Fibroblast of lung (primary cell): ENCODE measurements around the gene SLC6A8. TPM values are rescaled to one million over a fixed set of nuclear protein-coding genes. Genes with fewer than 3 reads are reported as not detected.

Experiments
- DNase-seq, 2 donors: peaks; one replicate each; pipeline versions ENCODE4 v3.0.0 to v3.0.0-alpha.2; 2010; ENCODE audit warnings: low read depth in 2 of 2
- H2AFZ ChIP-seq: 2 replicates; pipeline ENCODE4 v1.5.1; 2012; ENCODE audit warnings: low read length, control low read depth, inconsistent platforms
- H3K27ac ChIP-seq: 2 replicates; pipeline ENCODE4 v1.5.1; 2011; ENCODE audit warnings: low read length, control low read depth; ENCODE audit not compliant: insufficient read depth
- H3K27me3 ChIP-seq: 2 replicates; pipeline ENCODE4 v1.5.1; 2011; ENCODE audit warnings: mild to moderate bottlenecking, low read length; ENCODE audit not compliant: control insufficient read depth, insufficient read depth
- H3K36me3 ChIP-seq: 2 replicates; pipeline ENCODE4 v1.5.1; 2011; ENCODE audit warnings: low read length; ENCODE audit not compliant: control insufficient read depth, insufficient read depth
- H3K4me1 ChIP-seq: 2 replicates; pipeline ENCODE4 v1.5.1; 2011; ENCODE audit warnings: low read length; ENCODE audit not compliant: control insufficient read depth, insufficient read depth; ENCODE audit errors: extremely low read depth
- H3K4me2 ChIP-seq: 2 replicates; pipeline ENCODE4 v1.5.1; 2011; ENCODE audit warnings: low read length, control low read depth; ENCODE audit not compliant: insufficient read depth; ENCODE audit errors: extremely low read depth
- H3K4me3 ChIP-seq, 4 experiments: fragments of 200-600 bp in 1 of 4; sonication (generic) in 1 of 4; replicated peaks in 1 of 4; 2 replicates each; pipeline ENCODE4 v1.5.1; 2011 to 2016; ENCODE audit warnings: low read length in 4 of 4, low read depth in 3 of 4, mild to moderate bottlenecking in 3 of 4, control low read depth in 2 of 4, inconsistent platforms in 1 of 4, mixed read lengths in 1 of 4; ENCODE audit not compliant: insufficient read depth in 1 of 4; ENCODE audit errors: control extremely low read depth in 1 of 4
- H3K79me2 ChIP-seq: 2 replicates; pipeline ENCODE4 v1.5.1; 2012; ENCODE audit warnings: mild to moderate bottlenecking, low read length, inconsistent platforms; ENCODE audit not compliant: control insufficient read depth, insufficient read depth
- H3K9ac ChIP-seq: 2 replicates; pipeline ENCODE4 v1.5.1; 2011; ENCODE audit warnings: mild to moderate bottlenecking, low read length, control low read depth; ENCODE audit not compliant: insufficient read depth
- H3K9me3 ChIP-seq: 2 replicates; pipeline ENCODE4 v1.5.1; 2012; ENCODE audit warnings: low read depth, low read length; ENCODE audit not compliant: control insufficient read depth, insufficient read depth
- H4K20me1 ChIP-seq: 2 replicates; pipeline ENCODE4 v1.5.1; 2011; ENCODE audit warnings: low read length; ENCODE audit not compliant: control insufficient read depth, insufficient read depth; ENCODE audit errors: extremely low read depth
- CTCF ChIP-seq, 2 donors: IDR thresholded peaks in 1 of 2; conservative IDR thresholded peaks in 1 of 2; 1 replicate in 1 of 2; 2 replicates in 1 of 2; pipeline ENCODE4 v1.5.1; 2011 to 2012; ENCODE audit warnings: low read length in 2 of 2, control low read depth in 1 of 2, inconsistent platforms in 1 of 2, low read depth in 1 of 2, mild to moderate bottlenecking in 1 of 2
- EZH2 ChIP-seq: IDR thresholded peaks from 2 replicates; pipeline ENCODE4 v1.5.1; 2012; ENCODE audit warnings: low read length, control low read depth, mild to moderate bottlenecking; ENCODE audit errors: missing control alignments
- polyA plus RNA-seq, 2 donors: library from polyadenylated mRNA; depleted of rRNA in 1 of 2; stranded (reverse) in 1 of 2; unstranded in 1 of 2; fragments of >200 nt; gene quantifications; 2 replicates each; pipeline ENCODE4 v1.2.1, GENCODE V29; 2011 to 2012; ENCODE audit warnings: missing spikeins in 1 of 2
- total RNA-seq: library from RNA; depleted of rRNA; stranded (reverse); fragments of >200 nt; gene quantifications from 2 replicates; pipeline ENCODE4 v1.2.1, GENCODE V29; 2014

Gene SLC6A8
- total and polyA plus RNA-seq, 2 donors (not counting 1 experiment from before 2014, with no cell fraction given): 7.7 to 11.1 TPM

GRCh38 chrX:153646620-153647373 lies 40.9 kb upstream of the SLC6A8 start, which contains the start of gene DUSP9:
Gene DUSP9 (plus strand): TSS chrX:153647203. CDS start chrX:153647954, 751 bp downstream.
- DNase-seq: peak in 1 of 2 donors; percentile 21
- no peak within 1 kb of the TSS for H2AFZ ChIP-seq

GRCh38 chrX:153647461-153648357 lies 40.0 kb upstream of the SLC6A8 start:
- Histone ChIP-seq H3K27ac (no peak overlapping the region), H3K4me3 (no peak overlapping the region), H3K4me1 (no peaks in the 10 kb centered on the region), H3K9ac (no peak overlapping the region), H3K9me3 (no peaks in the 10 kb centered on the region), H3K27me3 (peaks cover 12% of the 10 kb centered on the region), H4K20me1 (no peaks in the 10 kb centered on the region), H3K36me3 (no peaks in the 10 kb centered on the region), H3K4me2 (no peak overlapping the region), H2AFZ (no peak overlapping the region), H3K79me2 (no peaks in the 10 kb centered on the region)
- no peak for DNase-seq
- TF ChIP-seq CTCF (conservative IDR thresholded peaks at IDR 0.05 in 1 of 2, IDR thresholded peaks at IDR 0.05 in 1 of 2; ENCODE audit: low read depth in 1 of 2, low read length in 2 of 2) (no peak), EZH2 (peak; percentile 66)

More at GRCh38 chrX:153646620-153647373, 40.9 kb upstream of the SLC6A8 start, which contains the start of gene DUSP9:
- Histone ChIP-seq H3K4me1 (no peaks in the 10 kb centered on the region), H3K27me3 (peaks cover 15% of the 10 kb centered on the region), H3K4me2 (no peak within 1 kb of the TSS), H3K36me3 (no peaks in the 10 kb centered on the region), H3K27ac (no peak within 1 kb of the TSS), H3K9ac (no peak within 1 kb of the TSS), H3K9me3 (no peaks in the 10 kb centered on the region), H3K79me2 (no peaks in the 10 kb centered on the region), H4K20me1 (no peaks in the 10 kb centered on the region), H3K4me3 (no peak within 1 kb of the TSS)
- no peak for TF ChIP-seq EZH2
- no peak for TF ChIP-seq CTCF (conservative IDR thresholded peaks at IDR 0.05 in 1 of 2, IDR thresholded peaks at IDR 0.05 in 1 of 2; ENCODE audit: low read depth in 1 of 2, low read length in 2 of 2)
